NCI-H510A (cell line): ENCODE data around the gene TUFT1.
"Not testable (repeated sequence)": the region's sequence is repeated elsewhere in the genome, so short reads cannot be mapped to it uniquely, and the experiment has no call there.

Source experiments
- DNase-seq: peaks from one replicate; lab custom pipeline; 2025; lab: John Stamatoyannopoulos, UW

Gene TUFT1

DNA sequence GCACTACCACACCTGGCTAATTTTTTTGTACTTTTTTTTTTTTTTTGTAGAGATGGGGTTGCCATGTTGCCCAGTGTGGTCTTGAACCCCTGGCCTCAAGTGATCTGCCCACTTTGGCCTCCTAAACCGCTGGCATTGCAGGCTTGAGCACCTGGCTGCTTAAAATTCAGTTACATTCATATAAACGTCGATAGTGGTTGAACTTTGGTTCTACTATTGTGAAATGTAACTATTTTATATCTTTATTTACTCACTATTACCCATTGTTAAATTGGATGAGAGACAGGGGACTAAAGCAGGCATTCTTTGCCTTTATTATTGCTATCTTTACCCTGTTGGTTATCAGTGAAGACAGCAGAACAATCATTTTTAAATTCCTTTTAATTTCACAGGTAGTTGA lies 77.9 kb downstream of the TUFT1 start:
- no peak for DNase-seq

DNA sequence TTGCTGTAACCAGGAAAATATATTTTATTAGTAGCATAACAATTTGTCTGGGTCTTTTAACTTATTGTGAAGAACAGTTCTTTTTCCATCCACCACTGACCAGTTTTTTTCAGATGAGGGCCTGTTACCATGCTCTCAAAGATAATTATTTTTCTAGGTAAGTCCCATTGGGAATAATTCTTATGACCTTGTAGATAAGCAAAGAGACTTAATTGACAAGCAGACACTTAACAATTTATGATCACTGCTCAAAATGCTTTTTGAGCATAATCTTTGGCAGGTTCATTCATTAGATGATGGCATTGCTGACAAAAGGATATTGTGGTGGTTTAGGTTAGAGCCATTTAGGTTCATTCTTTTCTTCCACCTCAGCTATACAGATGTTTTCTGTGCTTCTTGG lies 78.4 kb downstream of the TUFT1 start:
- DNase-seq, result no peak

DNA sequence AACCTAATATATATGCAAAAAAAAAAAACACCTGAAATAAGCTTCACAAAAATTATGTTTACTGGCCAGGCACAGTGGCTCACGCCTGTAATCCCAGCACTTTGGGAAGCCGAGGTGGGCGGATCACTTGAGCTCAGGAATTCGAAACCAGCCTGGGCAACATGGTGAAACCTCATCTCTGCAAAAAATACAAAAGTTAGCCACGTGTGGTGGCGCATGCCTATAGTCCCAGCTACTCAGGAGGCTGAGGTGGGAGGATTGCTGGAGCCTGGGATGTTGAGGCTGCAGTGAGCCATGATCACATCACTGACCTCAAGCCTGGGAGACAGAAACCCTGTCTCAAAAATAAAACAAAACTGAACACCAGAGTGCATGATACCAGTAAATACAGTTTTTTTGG lies 78.9 kb downstream of the TUFT1 start:
- not testable (repeated sequence) for DNase-seq

DNA sequence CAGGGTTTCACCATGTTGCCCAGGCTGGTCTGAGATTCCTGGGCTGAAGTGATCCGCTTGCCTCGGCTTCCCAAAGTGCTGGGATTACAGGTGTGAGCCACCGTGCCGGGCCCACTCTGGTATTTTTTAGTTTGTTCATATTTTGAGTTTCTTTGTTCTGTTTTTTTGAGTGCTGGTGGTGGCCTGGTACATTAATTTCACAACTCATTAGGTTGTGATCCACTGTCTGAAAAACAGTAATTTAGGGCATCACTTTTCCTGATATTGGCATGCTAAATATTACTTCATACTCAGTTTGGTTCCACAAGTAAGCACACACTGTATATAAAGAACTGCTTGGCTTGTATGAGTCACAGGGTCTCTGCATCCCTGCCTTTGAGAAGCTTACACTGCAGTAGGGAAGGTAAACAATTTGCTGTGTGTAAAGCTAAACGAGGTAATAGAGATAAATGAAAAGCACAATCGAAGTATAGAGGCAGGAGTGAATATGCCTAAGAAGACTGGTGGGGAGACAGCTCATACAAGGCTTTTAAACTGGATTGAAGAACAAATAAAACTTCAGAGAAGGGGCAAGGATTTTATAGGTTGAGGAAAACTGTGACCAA lies 79.5 kb downstream of the TUFT1 start:
- DNase-seq, result no peak

DNA sequence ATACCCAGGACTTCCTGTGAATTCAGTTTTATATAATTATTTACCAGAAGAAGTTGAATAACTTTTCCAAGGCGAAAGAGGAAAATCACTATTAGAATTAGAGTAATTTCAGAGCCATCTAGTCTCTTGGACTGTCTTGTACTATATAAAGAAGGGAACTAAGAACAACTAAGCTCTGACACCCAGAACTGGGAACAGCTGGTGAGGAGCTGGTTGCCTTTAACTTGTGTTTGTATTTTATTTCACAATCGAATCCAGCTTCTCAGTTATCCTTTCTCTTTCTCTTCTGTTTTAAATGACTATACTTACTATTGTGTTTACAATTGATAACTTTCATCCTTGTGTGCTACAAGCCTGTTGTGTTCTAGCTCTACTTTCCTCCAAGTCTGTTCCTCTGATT lies 80.2 kb downstream of the TUFT1 start:
- no peak for DNase-seq

DNA sequence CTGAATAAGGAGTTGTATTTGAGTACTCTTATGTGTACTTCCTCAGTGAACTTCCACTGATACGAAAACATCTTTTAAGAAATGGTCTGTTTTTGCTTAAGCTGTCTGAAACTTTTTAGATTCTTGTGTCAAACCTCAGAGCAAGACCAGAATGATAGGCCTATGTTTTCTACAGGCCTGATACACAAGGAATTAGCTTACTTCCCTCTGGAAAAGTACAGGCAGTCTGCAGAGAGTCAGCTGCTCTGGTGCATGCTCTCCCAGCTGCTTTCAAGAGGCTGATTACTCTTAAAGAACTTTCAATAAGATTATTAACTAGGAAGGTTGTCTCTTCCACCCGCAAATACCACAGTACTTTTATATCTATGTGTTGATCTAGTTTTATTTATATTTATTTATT lies 81.2 kb downstream of the TUFT1 start:
- no peak for DNase-seq

DNA sequence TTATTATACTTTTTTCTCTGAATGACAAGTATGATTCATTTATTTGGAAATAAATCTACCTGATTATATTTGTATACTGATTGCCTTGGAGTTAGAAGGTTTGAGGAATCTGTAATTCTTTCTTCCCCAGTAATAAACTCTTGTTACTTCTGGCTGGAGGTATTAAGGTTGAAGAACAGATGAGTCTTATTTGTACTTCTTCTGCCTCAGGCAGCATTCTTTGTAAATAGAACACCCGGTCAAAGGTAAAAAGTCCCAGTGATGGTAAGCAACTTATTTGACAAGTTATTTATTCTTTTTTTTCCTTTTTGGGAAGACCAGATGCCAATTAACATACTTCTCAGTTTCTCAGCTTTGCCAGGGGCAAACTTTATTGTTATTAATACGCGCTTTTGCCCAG lies 84.7 kb downstream of the TUFT1 start:
- DNase-seq, result no peak

DNA sequence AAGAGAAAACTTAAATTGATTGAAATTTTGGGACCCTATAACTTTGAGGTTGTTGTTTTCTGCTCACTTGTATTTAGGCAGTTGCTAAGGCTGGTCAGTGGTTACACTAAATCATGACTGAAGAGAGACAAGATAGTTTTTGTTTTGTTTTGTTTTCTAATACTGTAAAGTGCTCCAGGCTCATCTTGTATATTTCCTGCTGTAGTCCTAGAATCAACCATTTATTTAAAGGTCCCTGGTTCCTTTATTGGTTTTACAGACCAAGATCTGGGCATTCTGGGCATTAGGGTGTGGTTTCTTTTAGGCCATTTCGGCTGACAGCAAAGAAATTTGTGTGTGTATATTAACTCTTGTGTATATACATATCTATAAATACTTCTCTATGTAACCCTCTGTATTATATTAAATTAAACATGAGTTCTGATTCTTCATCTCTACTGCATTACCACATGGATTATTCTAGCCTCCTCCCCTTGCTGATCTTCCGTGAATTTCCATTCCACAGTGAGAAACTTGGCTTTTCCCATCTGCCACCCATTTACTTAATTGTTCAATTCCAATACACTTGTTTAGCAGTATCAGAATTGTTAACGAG lies 86.7 kb downstream of the TUFT1 start:
- DNase-seq, result no peak

DNA sequence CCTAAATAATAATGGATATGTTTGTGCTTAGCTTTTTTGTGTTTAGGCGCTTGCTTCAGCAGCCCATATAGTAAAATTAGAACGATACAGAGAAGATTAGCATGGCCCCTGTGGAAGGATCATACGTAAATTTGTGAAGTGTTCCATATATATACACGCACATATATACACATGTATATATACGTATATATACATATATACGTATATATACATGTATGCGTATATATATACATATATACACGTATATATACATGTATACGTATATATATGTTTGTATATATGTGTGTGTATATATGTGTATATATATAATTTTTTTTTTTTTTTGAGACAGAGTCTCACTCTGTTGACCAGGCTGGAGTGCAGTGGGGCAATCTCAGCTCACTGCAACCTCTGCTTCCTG lies 89.2 kb downstream of the TUFT1 start:
- no peak for DNase-seq
